NCI-H1092 (cell line): ENCODE measurements around the gene PKD2L1.
A peak's percentile ranks its signal among the peaks of the same experiment; 100 is the strongest.
"Not testable (repeated sequence)": the region's sequence is repeated elsewhere in the genome, so short reads cannot be mapped to it uniquely, and the experiment has no call there.

Experiments used
- DNase-seq: peaks from one replicate; lab custom pipeline; 2025; lab: John Stamatoyannopoulos, UW

The PKD2L1 gene

DNA sequence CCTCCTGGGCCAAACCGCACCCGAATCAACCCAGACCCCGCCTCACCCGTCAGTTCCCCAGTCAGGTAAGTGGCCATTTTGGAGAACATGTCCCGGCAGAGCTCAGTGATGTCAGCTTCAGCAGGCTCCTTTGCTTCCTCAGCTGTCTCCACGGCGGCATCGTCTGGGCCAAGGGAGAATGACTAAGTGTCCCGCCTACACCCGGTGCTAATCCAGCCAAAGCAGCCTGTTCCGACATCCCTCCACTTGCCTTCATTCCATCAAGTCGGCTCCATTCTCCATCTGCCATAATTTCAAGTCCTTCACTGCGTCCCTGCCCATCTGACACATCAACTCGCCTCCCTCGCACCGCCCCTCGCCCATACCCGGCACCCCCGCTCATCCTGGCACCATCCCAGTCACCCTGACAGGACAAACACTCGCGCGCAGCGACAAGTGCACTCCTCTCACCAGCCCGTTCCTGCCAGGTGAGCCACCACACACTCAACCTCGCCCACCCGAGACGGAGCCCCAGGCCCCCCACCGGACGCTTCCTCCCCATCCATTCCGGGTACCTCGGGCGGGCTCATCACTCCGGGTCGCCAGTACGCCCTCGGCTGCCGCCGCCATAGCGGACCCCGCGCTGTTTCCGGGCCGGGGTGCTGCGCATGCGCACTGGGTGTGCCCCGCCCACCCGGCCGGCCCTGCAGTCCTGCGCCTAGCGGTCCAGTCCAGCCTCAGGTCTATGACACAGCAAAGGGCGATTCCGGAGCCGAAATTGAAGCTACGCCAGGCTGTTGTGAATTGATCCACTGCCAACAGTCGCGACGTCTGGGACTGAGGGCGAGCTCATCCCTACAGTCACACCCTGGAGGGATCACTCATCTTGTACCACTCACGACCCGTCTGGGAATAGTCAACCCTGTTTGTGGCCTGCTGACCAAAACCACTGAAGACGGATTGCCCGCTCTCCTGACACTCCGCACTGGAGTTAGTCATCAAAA lies 43.7 kb downstream of the PKD2L1 start, which contains the start of gene BLOC1S2:
Gene BLOC1S2, minus strand, starts transcription at position 630 of the 983 bp plus-strand sequence. Its CDS starts 21 bp downstream, at position 609.
- peak; percentile 60 for DNase-seq

- not testable (repeated sequence) for DNase-seq
Observed at GRCh38 chr10:100285326-100285725, 44.7 kb downstream of the PKD2L1 start.

DNA sequence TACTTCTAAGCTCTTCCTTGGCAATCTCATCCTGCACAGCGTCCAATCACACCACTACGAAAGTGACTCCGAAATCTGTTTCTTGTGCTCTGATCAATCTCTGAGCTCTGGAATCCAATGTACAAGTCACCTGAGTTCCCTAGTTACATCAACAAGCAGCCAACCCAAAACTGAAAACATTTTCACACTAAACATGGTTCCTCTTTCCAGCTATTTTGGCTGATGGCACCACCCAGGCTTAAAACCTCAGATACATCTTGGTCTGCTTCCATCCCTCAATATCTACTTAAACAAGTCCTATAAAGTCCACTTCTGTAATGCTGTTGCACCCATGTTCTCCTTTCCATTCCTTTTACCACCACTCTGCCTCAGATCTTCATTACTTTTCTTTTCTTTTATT lies 47.1 kb downstream of the PKD2L1 start:
- no peak for DNase-seq

- not testable (repeated sequence) for DNase-seq
Observed at GRCh38 chr10:100276971-100277370, 53.1 kb downstream of the PKD2L1 start.

DNA sequence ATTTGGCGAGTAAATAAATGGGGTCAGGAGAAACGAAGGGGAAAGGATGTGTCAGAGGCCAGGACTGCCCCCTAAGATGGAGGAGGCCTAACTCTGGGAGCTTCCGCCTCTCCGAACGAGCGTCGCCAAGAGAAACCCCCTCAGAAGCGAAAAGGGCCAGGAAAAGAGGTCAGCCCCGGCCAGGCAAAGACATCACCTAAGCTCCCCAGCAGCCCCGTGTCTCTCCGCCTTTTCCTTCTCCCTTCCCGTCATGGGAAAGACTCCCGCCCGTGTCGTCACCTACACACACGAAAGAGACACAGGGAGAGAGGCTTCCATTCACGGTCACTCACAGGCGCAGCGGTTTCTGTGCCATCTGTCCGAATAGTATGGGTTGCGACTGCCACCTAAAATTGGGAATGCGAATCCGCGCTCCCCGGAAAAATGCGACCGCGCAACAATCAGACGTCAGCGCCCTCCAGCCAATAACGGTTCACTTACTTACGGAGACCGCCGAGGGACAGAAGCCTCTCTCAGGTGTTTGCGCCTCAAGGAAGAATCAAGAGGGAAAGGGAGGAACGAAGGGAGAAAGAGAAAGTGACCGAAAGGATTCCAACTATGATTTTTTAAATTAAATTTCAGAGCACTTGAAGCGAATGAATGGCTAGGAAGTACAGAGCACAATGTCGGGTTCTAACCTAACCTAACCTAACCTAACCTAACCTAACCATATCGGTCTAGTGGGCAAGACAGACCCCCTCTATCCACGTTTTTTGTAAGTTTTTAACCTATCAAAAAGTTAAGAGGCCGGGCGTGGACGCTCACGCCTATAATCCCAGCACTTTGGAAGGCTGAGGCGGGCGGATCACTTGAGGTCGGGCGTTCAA lies 62.6 kb downstream of the PKD2L1 start, which contains the start of gene CWF19L1:
Gene CWF19L1, minus strand, starts transcription at position 400 of the 866 bp plus-strand sequence. Its CDS starts 45 bp downstream, at position 355.
- peak; percentile 44 for DNase-seq

- no peak for DNase-seq
Observed at GRCh38 chr10:100265821-100266485, 64.1 kb downstream of the PKD2L1 start.

DNA sequence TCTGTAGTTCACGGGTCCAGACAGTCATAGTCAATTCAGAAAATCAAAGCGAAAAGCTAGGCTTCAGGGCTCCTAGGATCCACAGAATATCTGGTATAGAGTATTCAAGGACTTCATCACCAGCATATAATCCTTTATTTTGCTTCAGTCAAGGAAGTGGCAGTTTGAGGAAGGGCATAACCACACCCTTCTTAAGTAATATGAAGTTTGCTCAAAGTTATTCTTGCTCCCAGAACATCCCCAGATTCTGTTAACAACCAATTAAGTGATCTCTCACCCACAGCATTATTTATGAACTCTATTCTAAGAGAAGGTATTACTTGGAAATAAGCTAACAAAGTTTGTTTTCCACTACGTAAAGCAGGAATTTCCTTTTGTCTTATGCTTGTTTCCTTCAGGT lies 75.8 kb downstream of the PKD2L1 start:
- DNase-seq: no peak

- DNase-seq: no peak
Observed at GRCh38 chr10:100253041-100253440, 77.0 kb downstream of the PKD2L1 start.

DNA sequence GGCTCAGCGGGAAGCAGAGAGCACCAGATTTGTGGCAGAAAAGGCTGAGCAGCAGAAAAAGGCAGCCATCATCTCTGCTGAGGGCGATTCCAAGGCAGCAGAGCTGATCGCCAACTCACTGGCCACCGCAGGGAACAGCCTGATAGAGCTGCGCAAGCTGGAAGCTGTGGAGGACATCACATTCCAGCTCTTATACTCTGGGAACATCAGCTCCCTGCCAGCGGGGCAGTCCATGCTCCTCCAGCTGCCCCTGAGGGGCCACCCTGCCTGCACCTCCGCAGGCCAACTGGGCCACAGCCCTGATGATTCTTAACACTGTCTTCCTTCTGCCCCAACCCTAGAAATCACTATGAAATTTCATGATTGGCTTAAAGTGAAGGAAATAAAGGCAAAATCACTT lies 81.2 kb downstream of the PKD2L1 start:
- DNase-seq: no peak

DNA sequence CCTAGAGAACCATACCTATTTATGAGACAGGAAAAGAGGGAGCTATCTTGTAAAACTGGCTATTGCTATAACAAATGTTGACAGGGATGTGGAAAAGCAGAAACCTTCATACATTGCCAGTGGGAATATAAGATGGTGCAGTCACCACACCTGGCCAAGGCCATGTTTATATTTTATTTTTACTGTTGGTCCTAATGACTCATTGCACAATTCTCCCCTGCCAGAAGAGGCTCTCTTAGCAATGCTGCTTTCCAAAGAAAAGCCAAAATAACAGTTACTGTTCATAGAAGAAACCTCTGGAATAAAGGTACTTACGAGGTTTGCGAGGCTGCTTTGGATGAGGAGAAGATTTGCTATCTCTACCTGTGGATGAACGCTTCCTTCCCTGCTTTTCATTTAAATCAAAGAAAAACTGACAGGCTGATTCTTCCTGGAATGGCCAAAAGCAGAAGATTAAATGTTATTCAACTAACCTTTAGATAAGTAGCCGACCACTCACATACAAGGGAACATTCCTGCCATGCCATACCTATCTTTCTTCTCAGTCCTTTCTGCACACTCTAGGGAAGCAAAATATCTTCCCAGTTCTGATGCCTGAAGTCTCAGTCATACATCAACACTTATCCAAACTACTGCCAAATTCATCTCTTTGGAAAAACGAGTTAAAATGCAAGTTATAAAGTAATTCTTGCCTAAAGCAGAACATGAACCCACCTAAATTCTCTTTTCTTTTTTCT lies 84.4 kb downstream of the PKD2L1 start:
- no peak for DNase-seq

DNA sequence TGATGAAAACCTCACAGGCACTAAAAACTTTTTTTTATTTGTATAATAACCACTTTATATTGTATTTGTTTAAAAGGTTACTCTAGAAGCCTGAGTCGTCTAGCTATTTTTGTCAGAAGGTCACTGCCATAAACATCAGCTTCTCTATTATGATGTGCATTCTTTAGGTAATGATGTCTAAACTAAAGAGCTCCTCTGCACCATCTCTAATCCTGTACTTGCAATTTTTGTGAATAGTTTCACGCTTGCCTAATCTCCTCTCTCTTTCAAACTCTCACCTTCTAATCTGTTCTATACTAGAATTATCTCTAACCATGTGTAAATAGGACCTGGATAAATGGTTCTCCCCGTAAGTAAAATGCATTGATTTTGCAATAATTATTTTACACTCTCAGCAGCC lies 90.2 kb downstream of the PKD2L1 start:
- no peak for DNase-seq

DNA sequence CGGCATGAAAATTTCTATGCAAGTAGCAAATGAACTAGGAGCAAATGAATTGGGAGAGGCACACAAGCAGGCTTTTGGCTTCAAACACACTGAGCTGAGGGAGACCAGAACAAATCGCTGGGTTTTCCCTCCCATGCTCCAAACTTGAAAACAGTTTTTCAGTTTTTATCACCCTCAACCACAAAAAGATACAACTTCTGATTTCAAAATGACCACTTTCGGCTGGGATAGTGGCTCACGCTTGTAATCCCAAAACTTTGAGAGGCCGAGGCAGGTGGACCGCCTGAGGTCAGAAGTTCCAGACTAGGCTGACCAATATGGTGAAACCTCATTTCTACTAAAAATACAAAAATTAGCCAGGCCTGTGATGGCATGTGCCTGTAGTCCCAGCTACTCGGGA lies 91.6 kb downstream of the PKD2L1 start:
- no peak for DNase-seq
